ENCODE measurements around the gene CNTFR.

The CNTFR gene

GRCh38 chr9:34522971-34523797 is 66.3 kb downstream of the CNTFR start, which contains the start of gene ENHO:
Gene ENHO, minus strand, starts transcription at chr9:34522990. Its CDS starts 1,295 bp downstream, at chr9:34521695.
- DNase-seq (ENCODE audit: low spot score): peak; percentile 77

- DNase-seq (ENCODE audit: low spot score): no peak
Observed at GRCh38 chr9:34522091-34522887, 67.2 kb downstream of the CNTFR start.

GRCh38 chr9:34521406-34522045 is 68.0 kb downstream of the CNTFR start:
- no peak for DNase-seq (ENCODE audit: low spot score)

DNA sequence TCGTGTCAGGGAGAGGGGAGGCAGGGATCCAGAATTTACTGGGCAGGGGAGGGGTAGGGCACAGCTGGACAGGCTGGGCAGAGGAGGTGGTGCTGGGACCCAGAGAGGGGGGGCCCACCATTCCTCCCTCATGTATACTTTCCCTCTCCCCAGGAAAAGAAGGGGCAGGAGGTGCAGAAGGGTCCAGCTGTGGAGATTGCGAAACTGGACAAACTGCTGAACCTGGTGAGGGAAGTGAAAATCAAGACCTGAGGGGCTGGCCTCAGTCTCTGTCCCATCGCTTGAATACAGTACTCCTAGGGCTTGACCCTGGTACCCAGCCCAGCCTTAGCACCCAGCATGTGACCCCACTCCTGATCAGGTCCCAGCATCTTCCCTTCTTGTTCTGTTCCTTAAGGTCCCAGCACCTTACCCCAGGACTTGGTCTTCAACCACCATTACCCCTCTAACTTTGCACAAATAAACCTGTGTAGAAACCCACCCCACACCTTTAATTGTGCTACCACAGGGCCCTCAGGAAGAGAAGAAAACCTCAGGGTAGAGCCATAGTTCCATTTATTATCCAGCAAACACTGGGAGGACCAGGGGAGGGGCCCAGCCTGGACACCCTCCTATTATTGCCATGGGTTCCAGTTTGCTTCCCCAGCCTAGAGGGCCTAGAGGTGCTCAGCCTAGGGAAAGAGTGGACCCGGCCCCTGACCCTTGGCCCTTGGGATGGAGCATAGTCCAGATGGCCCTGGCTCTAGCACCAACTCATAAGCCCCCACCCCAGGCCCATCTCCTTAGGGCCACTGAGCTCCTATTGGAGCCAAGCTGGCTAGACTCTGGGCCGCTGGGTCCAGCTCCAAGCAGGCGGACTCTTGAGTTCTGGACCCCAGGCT is 68.8 kb downstream of the CNTFR start:
- DNase-seq (ENCODE audit: low spot score): no peak

- no peak for DNase-seq (ENCODE audit: low spot score)
Observed at GRCh38 chr9:34520096-34520495, 69.4 kb downstream of the CNTFR start.

DNA sequence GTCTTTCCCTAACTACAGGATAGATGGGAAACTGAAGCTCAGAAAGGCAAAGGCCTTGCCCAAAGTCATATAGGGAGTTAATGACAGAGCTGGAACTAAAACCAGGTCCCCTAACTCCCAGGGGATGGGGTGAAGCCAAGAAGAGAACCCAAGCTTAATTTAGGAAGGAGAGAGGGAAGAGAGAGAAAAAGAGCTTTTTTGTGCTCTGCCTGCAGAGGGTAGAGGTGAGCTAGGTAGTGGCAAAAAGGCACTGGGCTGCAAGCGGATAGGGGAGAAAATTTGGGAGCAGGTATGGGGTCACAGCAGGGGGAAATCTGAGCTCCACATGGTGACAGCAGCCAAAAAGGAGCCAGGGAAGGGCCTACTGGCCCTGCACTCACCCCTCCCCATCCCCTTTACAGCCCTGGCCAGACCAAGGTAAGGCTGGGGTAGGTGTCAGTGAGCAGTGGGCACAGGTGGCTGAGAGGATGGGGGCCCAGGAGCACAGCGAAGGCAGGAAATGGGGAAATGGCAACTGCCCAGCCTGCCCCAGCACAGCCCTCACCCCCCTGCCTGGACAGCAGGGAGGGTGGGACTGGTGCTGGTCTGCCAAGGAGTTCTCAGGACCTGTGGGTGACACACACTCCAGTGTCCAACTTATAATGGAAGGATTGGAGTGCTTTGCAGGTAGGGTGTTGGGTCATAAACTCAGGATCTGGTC is 70.1 kb downstream of the CNTFR start:
- DNase-seq (ENCODE audit: low spot score): no peak

DNA sequence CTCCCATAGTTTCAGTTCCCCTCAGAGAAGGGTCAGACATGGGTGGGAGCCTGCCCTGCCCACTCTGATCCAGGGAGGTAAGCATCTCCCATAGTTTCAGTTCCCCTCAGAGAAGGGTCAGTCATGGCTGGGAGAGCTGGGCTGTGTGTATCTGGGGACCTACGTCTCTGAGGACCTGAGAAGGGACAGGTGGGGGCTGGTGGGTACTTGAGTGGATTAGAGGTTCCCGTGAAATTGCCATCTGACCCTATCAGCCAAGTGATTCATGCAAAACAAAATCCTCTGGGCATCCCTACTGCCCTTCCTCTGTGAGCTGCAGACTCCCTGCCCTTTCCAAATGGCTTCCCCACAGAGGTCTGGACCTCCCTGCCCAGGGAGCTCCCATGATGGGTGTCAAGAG is 70.6 kb downstream of the CNTFR start:
- DNase-seq (ENCODE audit: low spot score): no peak

GRCh38 chr9:34518110-34518616 is 71.4 kb downstream of the CNTFR start:
- DNase-seq (ENCODE audit: low spot score): no peak

GRCh38 chr9:34517185-34517584 is 72.3 kb downstream of the CNTFR start:
- DNase-seq (ENCODE audit: low spot score): no peak

GRCh38 chr9:34515959-34516358 is 73.6 kb downstream of the CNTFR start:
- DNase-seq (ENCODE audit: low spot score): no peak

DNA sequence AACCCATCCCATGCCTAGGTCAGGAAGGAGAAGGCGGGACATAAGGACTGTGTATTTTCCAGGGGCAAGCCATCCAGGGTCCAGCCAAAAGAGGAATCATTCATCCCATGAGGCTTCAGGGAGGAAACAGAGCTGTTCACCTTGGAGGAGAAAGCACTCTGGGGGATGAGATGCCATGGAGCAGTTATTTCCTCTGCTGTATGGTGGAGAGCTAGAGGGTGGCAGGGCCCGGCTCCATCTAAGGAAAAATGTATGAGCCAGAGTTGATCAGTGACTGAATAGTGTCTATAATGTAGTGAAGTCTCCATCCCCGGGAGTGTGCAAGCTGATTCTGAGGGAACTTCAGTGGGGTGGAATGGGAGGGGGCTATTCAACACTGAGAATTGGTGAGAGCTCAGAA is 74.7 kb downstream of the CNTFR start:
- no peak for DNase-seq (ENCODE audit: low spot score)

DNA sequence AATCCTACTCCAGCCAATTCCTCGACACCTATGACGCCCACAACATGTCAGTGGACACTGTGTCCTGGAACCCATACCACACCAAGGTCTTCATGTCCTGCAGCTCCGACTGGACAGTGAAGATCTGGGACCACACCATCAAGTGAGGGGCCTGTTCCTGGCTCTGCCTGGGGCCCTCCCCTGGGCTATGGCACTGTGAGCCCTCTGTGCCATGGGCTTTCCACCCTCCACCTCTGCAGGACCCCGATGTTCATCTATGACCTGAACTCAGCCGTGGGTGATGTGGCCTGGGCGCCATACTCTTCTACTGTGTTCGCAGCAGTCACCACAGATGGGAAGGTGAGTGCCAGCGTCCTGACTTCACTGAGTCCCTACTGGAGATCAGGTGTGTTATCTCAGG is 75.1 kb downstream of the CNTFR start:
- DNase-seq (ENCODE audit: low spot score): no peak

DNA sequence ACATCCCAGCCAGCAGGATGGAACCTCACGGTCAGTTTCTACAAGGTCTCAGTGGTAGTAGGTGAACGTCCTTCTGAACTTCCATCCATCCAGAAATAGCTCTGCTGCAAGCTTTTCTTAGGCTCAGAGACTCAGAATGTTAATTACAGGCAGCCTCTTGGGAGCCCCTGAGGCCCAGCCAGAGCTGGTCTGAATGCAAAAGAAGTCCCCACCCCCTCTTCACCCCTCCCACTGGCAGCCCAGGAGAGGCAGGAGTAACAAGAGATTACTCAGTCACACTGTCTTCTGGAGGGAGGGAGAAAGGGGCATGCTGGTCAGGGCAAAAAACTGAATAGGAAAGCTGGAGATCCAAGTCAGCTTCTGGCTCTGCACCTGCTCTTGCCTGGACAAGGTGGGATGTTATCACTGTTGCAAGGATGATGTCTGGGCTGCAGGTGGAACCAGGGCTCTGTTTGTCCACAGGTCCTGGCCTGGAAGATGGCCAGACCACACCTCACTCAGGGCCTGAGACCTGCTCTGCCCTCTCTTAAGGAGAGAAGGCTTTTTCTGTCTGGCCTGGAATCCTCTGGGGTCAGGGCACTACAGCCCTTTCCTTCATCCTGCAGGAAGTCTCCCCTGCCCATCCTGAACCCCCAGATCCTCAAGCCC is 75.8 kb downstream of the CNTFR start:
- DNase-seq (ENCODE audit: low spot score): no peak

- no peak for DNase-seq (ENCODE audit: low spot score)
Observed at GRCh38 chr9:34512131-34513078, 77.1 kb downstream of the CNTFR start.

DNA sequence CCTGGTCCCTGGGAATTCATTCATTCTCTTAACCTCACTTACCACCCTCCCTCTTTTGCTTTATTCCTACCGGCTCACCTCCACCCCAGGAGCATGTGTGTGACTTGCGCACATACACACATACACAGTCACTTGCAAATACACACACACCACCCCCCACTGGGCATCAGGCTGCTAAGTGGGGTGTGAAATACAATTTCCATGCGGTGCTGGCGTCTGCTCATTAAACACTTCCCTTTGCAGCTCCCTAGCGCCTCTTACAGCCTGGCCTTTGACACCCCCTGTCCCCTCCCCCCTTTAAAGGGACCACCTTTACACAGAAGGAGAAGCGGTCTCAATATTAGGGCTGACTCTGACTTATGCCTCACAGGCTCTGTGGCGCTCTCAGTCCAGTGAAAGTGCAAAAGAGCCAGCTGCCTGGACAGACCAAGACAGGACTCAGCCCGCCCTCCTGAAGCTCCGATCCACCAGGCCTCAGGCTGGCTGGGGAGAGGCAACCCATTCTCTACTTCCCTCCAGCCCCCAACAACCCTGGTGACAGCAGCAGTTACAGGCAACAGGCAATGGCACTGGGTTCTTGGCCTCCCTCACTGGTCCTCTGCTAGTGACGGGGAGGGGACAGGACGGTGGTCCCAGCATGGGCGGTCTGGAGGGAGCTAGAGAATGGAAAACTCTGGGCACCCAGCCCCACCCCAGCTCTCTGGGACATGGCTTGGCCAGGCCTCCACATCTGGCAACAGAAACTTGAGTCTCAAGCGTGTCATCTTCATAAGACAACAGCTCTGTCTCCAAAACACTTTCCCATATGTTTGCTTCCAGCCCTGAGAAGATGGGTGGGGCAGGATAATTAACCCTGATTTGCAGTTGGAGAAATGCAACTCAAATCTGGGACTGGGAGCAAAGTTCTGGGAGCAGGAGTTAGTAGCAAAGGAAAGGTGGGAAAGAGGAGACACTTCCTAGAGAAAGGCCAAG is 78.7 kb downstream of the CNTFR start:
- DNase-seq (ENCODE audit: low spot score): no peak

DNA sequence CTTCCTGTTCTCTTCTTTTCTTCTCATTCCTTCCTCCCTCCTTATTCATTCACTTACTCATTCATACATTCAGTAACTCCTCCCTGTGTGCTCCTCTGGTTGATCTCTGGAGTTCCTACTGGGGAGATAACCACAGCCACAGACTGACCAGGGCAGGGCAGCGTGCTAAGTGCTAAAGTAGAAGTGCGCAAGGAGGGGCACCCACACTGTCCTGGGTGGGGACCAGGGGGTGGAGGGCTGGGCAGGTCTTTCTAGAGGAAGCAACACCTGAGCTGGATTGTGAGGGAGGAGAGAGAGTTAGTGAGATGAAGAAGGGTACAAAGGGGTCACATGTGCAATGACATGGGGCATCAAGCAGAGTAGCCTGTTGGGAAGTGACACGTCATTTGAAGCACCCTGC is 80.6 kb downstream of the CNTFR start:
- DNase-seq (ENCODE audit: low spot score): no peak

GRCh38 chr9:34508463-34508862 is 81.1 kb downstream of the CNTFR start:
- DNase-seq (ENCODE audit: low spot score): no peak

- DNase-seq (ENCODE audit: low spot score): no peak
Observed at GRCh38 chr9:34507966-34508365, 81.6 kb downstream of the CNTFR start.

Data from NAMALWA (cell line).